Eye (tissue), 1 donor: ENCODE results near the gene ASIC4.
A peak's percentile ranks its signal among the peaks of the same experiment; 100 is the strongest.

ENCODE experiments used
- DNase-seq: peaks from one replicate; pipeline ENCODE4 v3.0.0-alpha.2; 2015

ASIC4 gene

GRCh38 chr2:219554350-219554749, 40.1 kb downstream of the ASIC4 start:
- DNase-seq: no peak

GRCh38 chr2:219555956-219556355, 41.7 kb downstream of the ASIC4 start:
- no peak for DNase-seq

GRCh38 chr2:219556413-219556812, 42.1 kb downstream of the ASIC4 start:
- no peak for DNase-seq

GRCh38 chr2:219557320-219557719, 43.0 kb downstream of the ASIC4 start:
- no peak for DNase-seq

GRCh38 chr2:219557791-219558785, 43.8 kb downstream of the ASIC4 start:
- DNase-seq: no peak

GRCh38 chr2:219559156-219559915, 45.1 kb downstream of the ASIC4 start:
- no peak for DNase-seq

- no peak for DNase-seq
Measured at GRCh38 chr2:219560037-219560892, 46.0 kb downstream of the ASIC4 start.

GRCh38 chr2:219560893-219561178, 46.6 kb downstream of the ASIC4 start:
- DNase-seq: no peak

GRCh38 chr2:219561179-219562048, 47.1 kb downstream of the ASIC4 start:
- no peak for DNase-seq

- DNase-seq: no peak
Measured at GRCh38 chr2:219562049-219563020, 48.1 kb downstream of the ASIC4 start.

GRCh38 chr2:219563271-219563928, 49.1 kb downstream of the ASIC4 start:
- no peak for DNase-seq

- DNase-seq: no peak
Measured at GRCh38 chr2:219565130-219566080, 51.1 kb downstream of the ASIC4 start.

GRCh38 chr2:219566640-219567039, 52.4 kb downstream of the ASIC4 start:
- no peak for DNase-seq

GRCh38 chr2:219567131-219567530, 52.8 kb downstream of the ASIC4 start:
- no peak for DNase-seq

GRCh38 chr2:219567791-219568361, 53.6 kb downstream of the ASIC4 start:
- DNase-seq: no peak

GRCh38 chr2:219569041-219569440, 54.8 kb downstream of the ASIC4 start:
- peak; percentile 35 for DNase-seq

- peak; percentile 27 for DNase-seq
Measured at GRCh38 chr2:219569635-219570034, 55.4 kb downstream of the ASIC4 start.

- peak; percentile 75 for DNase-seq
Measured at GRCh38 chr2:219570194-219570923, 56.1 kb downstream of the ASIC4 start.
